HEK293 (cell line): ENCODE measurements around the gene DENND1C.
A peak's percentile ranks its signal among the peaks of the same experiment; 100 is the strongest.

Source experiments
- BCL11A ChIP-seq: fragments of 450-650 bp; formaldehyde crosslinking; IDR thresholded peaks from 2 replicates; pipeline ENCODE4 v1.5.1; 2016; ENCODE audit warnings: low read depth, missing biosample characterization, missing genetic modification characterization
- FEZF1 ChIP-seq: fragments of 450-650 bp; formaldehyde crosslinking; IDR thresholded peaks from 2 replicates; pipeline ENCODE4 v1.5.1; 2016; ENCODE audit warnings: missing biosample characterization, missing genetic modification characterization
- KLF9 ChIP-seq: fragments of 450-650 bp; formaldehyde crosslinking; IDR thresholded peaks from 2 replicates; pipeline ENCODE4 v1.5.1; 2016; ENCODE audit warnings: missing biosample characterization, missing genetic modification characterization, low read depth
- SCRT2 ChIP-seq: fragments of 450-650 bp; formaldehyde crosslinking; IDR thresholded peaks from 2 replicates; pipeline ENCODE4 v1.5.1; 2016; ENCODE audit warnings: missing biosample characterization, missing genetic modification characterization
- YY1 ChIP-seq: fragments of 450-650 bp; formaldehyde crosslinking; IDR thresholded peaks from 2 replicates; pipeline ENCODE4 v1.5.1; 2018; ENCODE audit warnings: missing biosample characterization, missing genetic modification characterization
- YY2 ChIP-seq: fragments of 450-650 bp; formaldehyde crosslinking; IDR thresholded peaks from 2 replicates; pipeline ENCODE4 v1.5.1; 2016; ENCODE audit warnings: missing biosample characterization, missing genetic modification characterization
- ZBTB48 ChIP-seq: fragments of 450-650 bp; formaldehyde crosslinking; IDR thresholded peaks from 2 replicates; pipeline ENCODE4 v1.5.1; 2016; ENCODE audit warnings: missing biosample characterization, missing genetic modification characterization
- ZNF10 ChIP-seq: fragments of 450-650 bp; formaldehyde crosslinking; IDR thresholded peaks from 2 replicates; pipeline ENCODE4 v1.5.1; 2017; ENCODE audit warnings: missing biosample characterization, missing genetic modification characterization
- ZNF146 ChIP-seq: fragments of 450-650 bp; formaldehyde crosslinking; IDR thresholded peaks from 2 replicates; pipeline ENCODE4 v1.5.1; 2016; ENCODE audit warnings: missing biosample characterization, missing genetic modification characterization
- ZNF16 ChIP-seq: fragments of 450-650 bp; formaldehyde crosslinking; IDR thresholded peaks from 2 replicates; pipeline ENCODE4 v1.5.1; 2016; ENCODE audit warnings: low read depth, missing biosample characterization, missing genetic modification characterization
- ZNF292 ChIP-seq: fragments of 450-650 bp; formaldehyde crosslinking; IDR thresholded peaks from 2 replicates; pipeline ENCODE4 v1.5.1; 2016; ENCODE audit warnings: low read depth, missing biosample characterization, missing genetic modification characterization, borderline replicate concordance
- ZNF335 ChIP-seq: fragments of 450-650 bp; formaldehyde crosslinking; conservative IDR thresholded peaks from 2 replicates; pipeline ENCODE4 v1.5.1; 2016; ENCODE audit warnings: missing biosample characterization, missing genetic modification characterization
- ZNF513 ChIP-seq: fragments of 450-650 bp; IDR thresholded peaks from 2 replicates; pipeline ENCODE4 v1.5.1; 2018; ENCODE audit warnings: missing biosample characterization, missing genetic modification characterization
- ZNF610 ChIP-seq: fragments of 450-650 bp; formaldehyde crosslinking; IDR thresholded peaks from 2 replicates; pipeline ENCODE4 v1.5.1; 2016; ENCODE audit warnings: missing biosample characterization, missing genetic modification characterization, borderline replicate concordance
- ZNF704 ChIP-seq: fragments of 450-650 bp; formaldehyde crosslinking; IDR thresholded peaks from 2 replicates; pipeline ENCODE4 v1.5.1; 2016; ENCODE audit warnings: missing biosample characterization, missing genetic modification characterization
- ZNF747 ChIP-seq: fragments of 450-650 bp; formaldehyde crosslinking; IDR thresholded peaks from 2 replicates; pipeline ENCODE4 v1.5.1; 2016; ENCODE audit warnings: missing biosample characterization, missing genetic modification characterization
- ZNF76 ChIP-seq: fragments of 450-650 bp; formaldehyde crosslinking; IDR thresholded peaks from 2 replicates; pipeline ENCODE4; 2016; ENCODE audit warnings: low read depth, missing biosample characterization, missing genetic modification characterization, borderline replicate concordance
- TF ChIP-seq, protein P1 (sequence below): fragments of 450-650 bp; formaldehyde crosslinking; IDR thresholded peaks from 2 replicates; pipeline ENCODE4 v1.5.1; 2016; ENCODE audit warnings: missing biosample characterization, missing genetic modification characterization, low read depth
- TF ChIP-seq, protein P2 (sequence below): fragments of 450-650 bp; formaldehyde crosslinking; IDR thresholded peaks from 2 replicates; pipeline ENCODE4 v1.5.1; 2016; ENCODE audit warnings: missing biosample characterization, missing genetic modification characterization
- TF ChIP-seq, protein P3 (sequence below): fragments of 450-650 bp; formaldehyde crosslinking; conservative IDR thresholded peaks from 2 replicates; pipeline ENCODE4 v1.5.1; 2016; ENCODE audit warnings: low read depth, missing biosample characterization, missing genetic modification characterization

Gene DENND1C

GRCh38 chr19:6516659-6517291 lies 35.2 kb upstream of the DENND1C start (continued):
- TF ChIP-seq, protein P1, sequence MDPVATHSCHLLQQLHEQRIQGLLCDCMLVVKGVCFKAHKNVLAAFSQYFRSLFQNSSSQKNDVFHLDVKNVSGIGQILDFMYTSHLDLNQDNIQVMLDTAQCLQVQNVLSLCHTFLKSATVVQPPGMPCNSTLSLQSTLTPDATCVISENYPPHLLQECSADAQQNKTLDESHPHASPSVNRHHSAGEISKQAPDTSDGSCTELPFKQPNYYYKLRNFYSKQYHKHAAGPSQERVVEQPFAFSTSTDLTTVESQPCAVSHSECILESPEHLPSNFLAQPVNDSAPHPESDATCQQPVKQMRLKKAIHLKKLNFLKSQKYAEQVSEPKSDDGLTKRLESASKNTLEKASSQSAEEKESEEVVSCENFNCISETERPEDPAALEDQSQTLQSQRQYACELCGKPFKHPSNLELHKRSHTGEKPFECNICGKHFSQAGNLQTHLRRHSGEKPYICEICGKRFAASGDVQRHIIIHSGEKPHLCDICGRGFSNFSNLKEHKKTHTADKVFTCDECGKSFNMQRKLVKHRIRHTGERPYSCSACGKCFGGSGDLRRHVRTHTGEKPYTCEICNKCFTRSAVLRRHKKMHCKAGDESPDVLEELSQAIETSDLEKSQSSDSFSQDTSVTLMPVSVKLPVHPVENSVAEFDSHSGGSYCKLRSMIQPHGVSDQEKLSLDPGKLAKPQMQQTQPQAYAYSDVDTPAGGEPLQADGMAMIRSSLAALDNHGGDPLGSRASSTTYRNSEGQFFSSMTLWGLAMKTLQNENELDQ (tag by site-specific recombination): no peak
- no peak for TF ChIP-seq FEZF1 (tag by site-specific recombination)
- no peak for TF ChIP-seq ZNF513 (tag by site-specific recombination)
- no peak for TF ChIP-seq ZNF747 (tag by site-specific recombination)
- no peak for TF ChIP-seq YY2 (tag by site-specific recombination)
- no peak for TF ChIP-seq ZNF16 (tag by site-specific recombination)
- TF ChIP-seq, protein P2, sequence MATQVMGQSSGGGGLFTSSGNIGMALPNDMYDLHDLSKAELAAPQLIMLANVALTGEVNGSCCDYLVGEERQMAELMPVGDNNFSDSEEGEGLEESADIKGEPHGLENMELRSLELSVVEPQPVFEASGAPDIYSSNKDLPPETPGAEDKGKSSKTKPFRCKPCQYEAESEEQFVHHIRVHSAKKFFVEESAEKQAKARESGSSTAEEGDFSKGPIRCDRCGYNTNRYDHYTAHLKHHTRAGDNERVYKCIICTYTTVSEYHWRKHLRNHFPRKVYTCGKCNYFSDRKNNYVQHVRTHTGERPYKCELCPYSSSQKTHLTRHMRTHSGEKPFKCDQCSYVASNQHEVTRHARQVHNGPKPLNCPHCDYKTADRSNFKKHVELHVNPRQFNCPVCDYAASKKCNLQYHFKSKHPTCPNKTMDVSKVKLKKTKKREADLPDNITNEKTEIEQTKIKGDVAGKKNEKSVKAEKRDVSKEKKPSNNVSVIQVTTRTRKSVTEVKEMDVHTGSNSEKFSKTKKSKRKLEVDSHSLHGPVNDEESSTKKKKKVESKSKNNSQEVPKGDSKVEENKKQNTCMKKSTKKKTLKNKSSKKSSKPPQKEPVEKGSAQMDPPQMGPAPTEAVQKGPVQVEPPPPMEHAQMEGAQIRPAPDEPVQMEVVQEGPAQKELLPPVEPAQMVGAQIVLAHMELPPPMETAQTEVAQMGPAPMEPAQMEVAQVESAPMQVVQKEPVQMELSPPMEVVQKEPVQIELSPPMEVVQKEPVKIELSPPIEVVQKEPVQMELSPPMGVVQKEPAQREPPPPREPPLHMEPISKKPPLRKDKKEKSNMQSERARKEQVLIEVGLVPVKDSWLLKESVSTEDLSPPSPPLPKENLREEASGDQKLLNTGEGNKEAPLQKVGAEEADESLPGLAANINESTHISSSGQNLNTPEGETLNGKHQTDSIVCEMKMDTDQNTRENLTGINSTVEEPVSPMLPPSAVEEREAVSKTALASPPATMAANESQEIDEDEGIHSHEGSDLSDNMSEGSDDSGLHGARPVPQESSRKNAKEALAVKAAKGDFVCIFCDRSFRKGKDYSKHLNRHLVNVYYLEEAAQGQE (tag by site-specific recombination): peak; percentile 32; the same call in 1 of the 2 replicates
- TF ChIP-seq ZNF335 (tag by site-specific recombination): peak; percentile 90
- TF ChIP-seq ZNF704: no peak
- TF ChIP-seq ZNF10 (tag by site-specific recombination): no peak
- no peak; the same call in 1 of the 2 replicates for TF ChIP-seq YY1 (tag by site-specific recombination)
- TF ChIP-seq SCRT2 (tag by site-specific recombination): no peak
- TF ChIP-seq, protein P3, sequence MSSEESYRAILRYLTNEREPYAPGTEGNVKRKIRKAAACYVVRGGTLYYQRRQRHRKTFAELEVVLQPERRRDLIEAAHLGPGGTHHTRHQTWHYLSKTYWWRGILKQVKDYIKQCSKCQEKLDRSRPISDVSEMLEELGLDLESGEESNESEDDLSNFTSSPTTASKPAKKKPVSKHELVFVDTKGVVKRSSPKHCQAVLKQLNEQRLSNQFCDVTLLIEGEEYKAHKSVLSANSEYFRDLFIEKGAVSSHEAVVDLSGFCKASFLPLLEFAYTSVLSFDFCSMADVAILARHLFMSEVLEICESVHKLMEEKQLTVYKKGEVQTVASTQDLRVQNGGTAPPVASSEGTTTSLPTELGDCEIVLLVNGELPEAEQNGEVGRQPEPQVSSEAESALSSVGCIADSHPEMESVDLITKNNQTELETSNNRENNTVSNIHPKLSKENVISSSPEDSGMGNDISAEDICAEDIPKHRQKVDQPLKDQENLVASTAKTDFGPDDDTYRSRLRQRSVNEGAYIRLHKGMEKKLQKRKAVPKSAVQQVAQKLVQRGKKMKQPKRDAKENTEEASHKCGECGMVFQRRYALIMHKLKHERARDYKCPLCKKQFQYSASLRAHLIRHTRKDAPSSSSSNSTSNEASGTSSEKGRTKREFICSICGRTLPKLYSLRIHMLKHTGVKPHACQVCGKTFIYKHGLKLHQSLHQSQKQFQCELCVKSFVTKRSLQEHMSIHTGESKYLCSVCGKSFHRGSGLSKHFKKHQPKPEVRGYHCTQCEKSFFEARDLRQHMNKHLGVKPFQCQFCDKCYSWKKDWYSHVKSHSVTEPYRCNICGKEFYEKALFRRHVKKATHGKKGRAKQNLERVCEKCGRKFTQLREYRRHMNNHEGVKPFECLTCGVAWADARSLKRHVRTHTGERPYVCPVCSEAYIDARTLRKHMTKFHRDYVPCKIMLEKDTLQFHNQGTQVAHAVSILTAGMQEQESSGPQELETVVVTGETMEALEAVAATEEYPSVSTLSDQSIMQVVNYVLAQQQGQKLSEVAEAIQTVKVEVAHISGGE (tag by site-specific recombination): peak; percentile 96
- TF ChIP-seq ZNF610: 0 out of 2 replicates have a peak, but pooled peaks have one; percentile 35
- TF ChIP-seq ZNF76 (tag by site-specific recombination): peak; percentile 76; the same call in 1 of the 2 replicates
- TF ChIP-seq ZBTB48: 0 out of 2 replicates have a peak, but pooled peaks have one; percentile 65
- TF ChIP-seq ZNF146: no peak
- TF ChIP-seq BCL11A (tag by site-specific recombination): no peak
- no peak for TF ChIP-seq KLF9
- no peak for TF ChIP-seq ZNF292
